OCI-M1 (cell line): ENCODE data around the gene GATA5.

Experiments used
- DNase-seq: peaks from one replicate; lab custom pipeline; 2025; lab: John Stamatoyannopoulos, UW

The GATA5 gene

DNA sequence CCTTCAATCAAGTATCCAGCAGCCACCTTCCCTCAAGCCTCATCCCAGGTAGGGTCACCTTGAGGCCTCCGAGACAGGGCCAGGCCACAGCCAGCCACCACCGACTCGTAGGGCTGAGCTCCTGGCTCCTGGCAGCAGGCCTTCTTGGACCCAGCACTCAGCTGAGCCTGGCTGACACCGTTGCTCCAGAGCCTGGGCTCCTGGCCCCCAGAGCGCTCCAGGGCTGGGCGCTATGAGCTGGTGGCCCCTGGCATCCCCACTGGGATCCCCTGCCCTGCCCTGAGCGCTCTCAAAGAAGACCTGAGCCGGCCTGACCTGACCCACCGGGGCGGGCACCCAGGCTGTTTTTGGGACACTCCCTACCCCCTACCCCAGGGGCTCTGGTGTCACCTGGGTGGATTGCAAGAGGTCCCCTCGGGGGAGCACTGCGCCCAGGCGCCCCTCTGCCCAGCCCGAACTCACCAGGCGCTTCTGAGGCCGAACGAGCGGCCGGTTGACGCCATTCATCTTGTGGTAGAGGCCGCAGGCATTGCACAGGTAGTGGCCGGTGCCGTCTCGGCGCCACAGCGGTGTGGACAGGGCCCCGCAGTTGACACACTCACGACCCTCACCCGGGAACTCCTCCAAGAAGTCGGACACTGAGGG is 2.7 kb downstream of the GATA5 start:
- DNase-seq, result no peak

DNA sequence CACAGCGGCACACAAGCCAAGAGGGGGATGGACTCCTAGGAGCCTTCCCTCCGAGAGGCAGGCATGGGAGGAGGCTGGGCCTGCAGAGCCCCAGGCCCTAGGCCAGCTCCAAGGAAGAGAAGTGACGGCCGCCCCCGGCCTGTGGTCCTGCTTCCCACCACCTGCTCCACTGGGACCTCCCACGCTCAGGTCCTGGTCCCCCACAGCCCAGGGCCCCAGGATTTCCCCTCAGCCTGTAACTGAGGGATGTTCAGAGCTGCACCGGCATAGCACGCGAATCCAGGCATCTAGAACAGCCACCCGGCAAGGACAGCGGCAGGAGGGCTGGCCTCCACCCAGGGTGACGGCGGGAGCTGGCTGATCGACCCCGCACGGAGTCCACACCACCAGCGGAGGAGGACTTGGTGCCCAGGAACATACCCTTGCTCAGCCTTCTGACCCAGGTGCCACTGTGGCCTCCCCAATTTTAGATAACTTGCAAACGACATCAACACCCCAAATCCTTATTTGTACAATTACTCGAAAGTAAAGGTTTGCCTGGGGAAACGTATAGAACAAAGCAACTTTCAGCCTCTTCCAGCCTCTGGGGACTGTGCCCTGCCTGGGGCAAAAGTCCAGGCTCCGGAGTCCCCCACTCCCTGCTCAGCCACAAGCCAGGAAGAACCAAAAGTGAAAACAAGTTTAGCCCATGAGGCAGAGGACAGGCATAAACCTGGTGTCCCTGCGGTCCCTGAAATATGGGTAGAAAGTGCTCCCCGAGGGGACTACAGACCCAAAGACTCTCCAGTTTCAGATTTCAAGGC is 3.5 kb downstream of the GATA5 start:
- no peak for DNase-seq

DNA sequence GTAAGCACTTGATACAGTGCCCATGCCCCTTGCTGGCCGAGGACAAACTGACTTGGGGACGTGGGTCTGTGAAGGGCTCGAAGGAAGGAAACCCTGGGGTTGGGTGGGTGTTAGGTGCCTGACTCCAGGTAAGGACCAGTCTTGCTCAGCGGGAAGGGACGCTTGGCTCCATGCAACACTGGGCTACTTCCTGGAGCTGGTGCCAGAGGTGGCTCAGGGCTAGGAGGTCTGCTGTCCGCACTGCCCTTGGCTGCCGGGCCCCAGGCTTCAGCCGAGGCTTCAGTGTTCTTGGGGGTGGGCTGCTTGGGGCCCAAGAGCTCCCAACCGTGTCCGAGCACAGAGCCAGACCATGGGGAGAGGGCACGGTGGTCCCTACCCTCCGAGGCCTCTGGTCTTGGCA is 5.3 kb downstream of the GATA5 start:
- no peak for DNase-seq

DNA sequence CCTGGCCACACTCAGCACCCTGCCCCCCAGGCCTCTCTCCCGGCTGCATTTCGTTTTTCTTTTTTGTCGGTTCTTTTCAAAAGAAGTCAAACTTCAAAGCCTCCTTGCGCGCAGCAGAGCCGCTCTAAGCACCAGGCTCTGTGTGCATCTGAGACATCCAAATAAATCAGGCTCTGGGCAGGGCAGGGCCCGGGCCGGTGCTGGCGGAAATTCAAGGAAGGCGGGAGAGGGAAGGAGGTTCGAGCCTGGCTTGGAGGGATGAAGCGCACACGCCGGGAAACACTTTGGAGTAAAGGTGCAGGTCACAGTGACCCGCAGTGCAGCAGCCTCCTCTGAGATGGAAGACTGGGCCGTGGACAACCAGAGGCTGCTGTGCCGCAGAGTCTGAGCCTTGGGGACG is 5.8 kb downstream of the GATA5 start:
- no peak for DNase-seq

DNA sequence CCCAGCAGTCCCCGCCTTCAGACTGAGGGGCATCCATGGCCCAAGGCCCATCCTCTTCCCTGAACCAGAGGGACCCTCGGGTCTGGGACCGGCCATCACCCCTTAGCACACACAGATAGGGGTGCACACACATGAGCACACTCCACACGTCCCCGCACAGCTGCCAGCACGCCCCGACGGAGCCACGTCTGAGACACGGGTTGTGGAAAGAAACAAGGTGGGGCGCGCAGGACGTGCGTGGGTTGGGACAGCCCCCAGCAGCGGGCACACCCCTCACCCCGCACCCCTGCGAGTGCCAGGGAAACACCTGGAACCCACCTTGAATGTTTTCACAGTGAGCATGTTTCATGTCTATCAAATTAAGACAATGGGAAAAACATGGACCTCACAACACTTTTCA is 6.4 kb downstream of the GATA5 start:
- DNase-seq, result no peak

DNA sequence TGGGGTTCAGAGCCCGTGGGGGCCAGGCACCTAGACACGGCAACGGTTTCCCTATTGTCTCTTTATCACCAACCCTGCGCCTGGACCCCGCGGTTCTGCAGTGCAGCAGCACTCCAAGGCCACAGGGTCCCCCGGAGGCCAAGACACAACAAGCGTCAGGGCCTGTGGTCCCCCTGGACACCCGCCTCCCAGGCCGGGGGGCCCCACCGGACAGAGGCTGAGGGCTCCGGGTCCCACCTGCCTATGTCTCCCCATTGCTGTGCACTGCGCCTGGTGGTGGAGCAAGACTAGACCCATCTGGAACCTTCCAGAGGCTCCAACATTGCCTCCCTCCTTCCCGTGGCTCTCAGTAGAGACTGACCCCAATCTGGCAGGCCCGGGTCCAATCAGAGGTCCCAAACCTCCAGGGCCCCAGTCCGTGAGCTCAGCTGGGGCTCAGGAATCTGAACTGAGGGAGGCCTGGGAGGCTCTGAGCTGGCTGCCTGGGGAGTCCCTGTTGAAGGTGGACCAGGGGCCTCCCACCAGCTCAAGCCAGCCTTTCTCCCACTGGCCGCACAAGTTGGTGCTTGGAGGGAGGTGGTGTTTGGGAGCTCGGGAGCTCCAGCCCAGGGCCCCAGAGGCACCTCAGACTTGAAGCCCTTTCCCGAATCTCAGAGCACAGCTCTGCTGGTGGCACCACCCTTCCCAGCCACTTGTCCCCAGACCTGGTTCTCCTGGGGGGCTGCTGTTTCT is 8.8 kb downstream of the GATA5 start:
- no peak for DNase-seq

DNA sequence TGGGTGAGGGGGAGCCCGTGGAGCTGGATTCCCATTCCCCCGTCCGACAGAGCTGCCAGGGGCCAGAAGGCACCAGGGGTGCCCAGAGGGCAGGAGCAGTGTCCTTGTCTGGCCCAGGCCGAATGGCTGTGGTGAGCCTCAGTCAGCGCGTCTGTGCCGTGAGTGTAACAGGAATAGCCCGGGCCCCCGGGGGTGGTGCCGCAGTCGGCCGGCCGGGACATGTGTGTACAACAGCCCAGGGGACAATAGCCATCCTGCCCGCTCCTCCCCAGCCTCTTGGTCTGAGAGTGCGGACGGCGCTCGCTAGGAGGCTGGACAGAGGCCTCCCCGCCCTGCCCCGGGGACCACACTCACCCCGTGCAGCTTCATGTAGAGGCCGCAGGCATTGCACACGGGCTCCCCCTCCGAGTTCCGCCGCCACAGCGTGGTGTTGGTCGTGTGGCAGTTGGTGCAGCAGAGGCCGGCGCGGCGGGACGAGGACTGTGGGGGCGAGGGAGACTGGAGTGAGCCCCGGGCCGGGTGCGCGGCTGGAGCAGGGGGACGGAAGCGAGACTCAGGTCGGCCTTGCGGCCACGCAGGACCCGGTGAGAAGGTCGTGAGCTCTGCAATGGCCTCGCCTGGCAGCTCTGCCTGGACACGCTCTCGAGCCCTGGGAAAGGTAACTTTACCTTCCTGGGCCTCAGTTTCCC is 9.6 kb downstream of the GATA5 start:
- DNase-seq, result no peak

DNA sequence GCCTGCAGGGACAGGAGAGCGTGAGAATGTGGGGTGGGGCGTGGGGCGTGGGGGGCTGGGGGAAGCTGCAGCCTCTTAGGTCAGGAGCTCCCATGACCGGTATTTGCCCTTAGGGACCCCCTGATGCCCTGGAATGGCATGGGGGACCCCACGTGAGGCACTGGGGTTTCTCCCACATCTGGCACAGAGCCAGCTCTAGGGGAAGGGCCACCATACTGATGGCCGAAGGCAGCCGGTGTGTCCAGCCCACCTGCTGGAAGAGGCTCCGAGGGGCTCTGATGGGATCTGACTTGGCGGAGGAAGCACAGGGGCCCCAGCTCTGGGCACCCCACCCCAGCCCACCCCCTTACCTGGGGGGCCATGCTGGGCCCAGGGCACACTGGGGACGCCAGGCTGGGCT is 10.8 kb downstream of the GATA5 start:
- DNase-seq, result no peak

DNA sequence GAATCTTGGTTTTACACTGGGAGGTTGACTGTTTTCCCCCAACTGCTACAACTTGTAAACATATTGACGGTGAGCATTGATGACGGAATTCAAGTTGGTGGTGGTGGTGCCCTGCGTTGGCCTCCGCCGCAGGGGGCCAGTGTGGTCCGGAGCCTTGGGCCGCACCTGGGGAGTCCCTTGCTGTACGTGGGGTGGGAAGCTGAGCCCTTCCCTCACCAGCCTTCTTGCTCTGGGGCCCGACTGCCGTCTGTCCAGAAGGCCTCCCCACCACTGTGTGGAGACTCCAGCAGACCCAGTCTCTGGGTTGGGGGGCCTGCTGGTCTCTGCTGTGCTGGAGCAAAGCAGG is 11.4 kb downstream of the GATA5 start:
- DNase-seq, result no peak

DNA sequence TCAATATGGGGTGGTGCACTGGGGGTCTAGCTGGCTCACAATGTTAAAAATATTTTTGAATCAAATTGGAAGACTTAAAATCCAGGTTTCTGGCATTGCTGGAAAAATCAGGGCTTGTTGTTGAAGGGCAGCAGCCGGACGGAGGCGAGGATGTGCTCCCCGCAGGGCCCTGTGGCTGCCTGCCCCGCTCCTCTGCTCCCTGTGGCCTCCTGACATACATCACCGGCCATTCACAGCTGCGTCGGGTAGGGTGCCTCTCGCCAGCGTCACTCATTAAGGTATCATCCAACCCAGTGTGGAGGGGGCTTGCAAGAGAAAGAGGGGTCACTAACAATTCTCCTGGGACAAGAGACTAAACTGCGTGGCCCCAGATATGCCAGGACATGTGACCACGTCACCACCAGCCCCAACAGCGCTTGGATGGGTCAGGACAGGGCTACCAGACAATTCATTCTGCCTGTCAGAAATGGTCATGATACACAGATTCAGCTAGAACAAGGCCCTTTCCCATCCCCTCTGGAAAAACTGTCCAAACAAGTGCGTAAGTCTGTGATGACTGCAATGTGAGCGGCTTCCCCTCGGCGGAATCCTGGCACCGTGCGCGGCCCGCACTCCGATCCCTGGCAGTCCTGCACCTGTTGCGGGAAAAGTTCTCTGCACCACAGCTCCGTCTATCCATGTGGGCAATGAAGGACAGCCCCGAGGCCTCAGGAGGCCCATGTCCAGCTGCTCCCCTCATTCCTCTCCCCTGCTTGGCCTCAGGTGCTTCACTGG is 12.0 kb downstream of the GATA5 start:
- no peak for DNase-seq

DNA sequence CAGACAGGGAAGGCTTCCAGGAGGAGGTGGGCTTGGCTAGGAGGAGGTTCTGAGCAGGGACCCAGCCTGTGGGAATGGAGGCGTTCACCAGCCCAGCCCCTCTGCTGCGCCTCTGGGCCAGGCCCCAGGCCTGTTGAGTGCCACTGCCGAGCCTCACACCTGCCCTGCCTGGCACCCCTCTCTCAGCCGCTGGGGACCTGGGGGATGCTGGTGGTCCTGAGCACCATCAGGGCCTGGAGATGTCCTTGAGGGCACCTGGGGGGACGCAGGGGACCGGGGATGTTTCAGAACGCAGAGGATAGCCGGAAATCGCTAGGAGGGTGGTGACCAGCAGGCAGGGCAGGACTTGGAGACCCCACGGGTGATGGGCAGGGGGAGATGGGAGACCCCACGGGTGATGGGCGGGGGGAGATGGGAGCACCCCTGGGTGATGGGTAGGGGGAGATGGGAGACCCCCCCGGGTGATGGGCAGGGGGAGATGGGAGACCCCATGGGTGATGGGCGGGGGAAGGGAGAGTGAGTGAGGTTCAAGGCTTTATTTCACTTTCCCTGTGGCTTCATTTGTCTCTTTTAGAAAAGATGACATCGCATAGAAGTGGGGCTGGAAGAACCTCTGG is 12.7 kb downstream of the GATA5 start:
- no peak for DNase-seq

DNA sequence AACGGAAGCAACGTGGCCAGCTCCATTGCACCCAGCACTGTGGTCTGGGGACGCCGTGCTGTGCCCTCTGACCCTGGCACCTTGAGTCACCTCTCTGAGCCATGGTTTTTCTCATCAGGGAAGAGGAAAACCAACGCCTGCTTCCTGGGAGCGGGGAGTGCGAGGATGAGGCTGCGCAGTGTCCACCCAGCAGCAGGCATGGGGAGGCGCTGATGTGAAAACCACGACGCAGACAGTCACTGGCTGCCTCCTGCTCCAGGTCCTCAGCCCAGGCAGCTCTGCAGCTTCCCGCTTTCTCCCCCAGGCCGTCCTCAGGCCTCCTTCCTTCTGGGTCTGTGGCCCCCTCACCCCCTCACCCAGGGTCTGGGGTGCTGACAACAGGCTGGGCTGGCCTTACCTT is 14.0 kb downstream of the GATA5 start:
- DNase-seq, result no peak

DNA sequence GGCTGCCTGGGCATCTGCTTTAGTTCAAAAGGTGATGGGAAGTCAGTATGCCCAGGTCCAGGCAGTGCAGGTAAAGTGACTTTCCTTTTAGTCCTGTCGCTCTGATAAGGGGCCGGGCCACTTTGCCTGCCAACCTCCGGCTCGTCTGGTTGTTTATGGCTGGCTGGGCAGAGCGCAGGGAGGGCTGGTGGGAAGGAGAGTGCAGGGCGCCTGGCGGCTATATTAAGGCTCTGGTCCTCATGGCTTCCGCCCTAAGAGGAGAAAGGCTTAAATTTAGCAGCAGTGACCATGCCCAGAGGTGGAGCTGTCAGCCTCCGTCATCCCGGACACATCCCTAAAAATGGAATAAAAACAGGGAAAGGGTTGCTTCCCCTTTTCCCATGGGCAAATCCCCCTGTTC is 14.6 kb downstream of the GATA5 start:
- DNase-seq, result no peak

DNA sequence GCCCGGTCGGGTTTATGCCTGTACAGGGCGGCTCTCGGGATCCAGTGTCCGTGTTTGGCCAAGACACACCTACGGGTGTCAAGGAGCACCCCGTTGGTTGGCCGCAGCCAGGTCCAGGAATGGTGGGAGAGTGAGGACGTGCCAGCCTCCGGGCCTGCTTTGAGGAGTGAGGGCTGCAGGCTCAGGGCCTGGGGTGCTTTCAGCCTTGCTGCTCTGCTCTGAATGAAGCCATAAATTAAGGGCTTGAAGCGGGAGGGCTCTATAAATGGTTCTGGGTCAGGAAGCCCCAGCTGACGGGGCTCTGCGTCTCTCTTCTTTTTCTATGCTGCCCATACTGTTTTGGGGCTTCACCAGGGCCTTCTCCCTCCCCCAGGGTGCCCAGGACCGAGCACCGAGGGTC is 15.1 kb downstream of the GATA5 start:
- DNase-seq, result no peak

DNA sequence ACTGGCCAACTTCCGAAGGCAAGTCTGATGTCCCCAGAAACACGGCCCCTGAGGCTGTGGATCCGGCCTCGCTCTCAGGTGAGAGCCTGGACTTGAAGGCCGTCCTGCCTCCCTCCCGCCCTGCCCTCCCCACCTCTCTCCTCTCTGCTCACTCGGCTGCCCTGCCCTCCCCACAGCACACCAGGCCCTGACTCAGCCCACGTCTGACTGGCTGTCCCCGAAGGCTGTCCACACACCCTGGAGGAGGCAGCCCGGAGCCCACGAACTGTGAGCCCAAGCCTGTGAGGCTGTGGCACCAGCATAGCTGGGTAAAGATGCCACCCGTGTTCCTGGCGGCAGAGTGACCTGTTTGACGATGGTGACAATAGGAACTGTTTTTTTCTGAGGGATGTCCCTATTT is 16.3 kb downstream of the GATA5 start:
- no peak for DNase-seq

DNA sequence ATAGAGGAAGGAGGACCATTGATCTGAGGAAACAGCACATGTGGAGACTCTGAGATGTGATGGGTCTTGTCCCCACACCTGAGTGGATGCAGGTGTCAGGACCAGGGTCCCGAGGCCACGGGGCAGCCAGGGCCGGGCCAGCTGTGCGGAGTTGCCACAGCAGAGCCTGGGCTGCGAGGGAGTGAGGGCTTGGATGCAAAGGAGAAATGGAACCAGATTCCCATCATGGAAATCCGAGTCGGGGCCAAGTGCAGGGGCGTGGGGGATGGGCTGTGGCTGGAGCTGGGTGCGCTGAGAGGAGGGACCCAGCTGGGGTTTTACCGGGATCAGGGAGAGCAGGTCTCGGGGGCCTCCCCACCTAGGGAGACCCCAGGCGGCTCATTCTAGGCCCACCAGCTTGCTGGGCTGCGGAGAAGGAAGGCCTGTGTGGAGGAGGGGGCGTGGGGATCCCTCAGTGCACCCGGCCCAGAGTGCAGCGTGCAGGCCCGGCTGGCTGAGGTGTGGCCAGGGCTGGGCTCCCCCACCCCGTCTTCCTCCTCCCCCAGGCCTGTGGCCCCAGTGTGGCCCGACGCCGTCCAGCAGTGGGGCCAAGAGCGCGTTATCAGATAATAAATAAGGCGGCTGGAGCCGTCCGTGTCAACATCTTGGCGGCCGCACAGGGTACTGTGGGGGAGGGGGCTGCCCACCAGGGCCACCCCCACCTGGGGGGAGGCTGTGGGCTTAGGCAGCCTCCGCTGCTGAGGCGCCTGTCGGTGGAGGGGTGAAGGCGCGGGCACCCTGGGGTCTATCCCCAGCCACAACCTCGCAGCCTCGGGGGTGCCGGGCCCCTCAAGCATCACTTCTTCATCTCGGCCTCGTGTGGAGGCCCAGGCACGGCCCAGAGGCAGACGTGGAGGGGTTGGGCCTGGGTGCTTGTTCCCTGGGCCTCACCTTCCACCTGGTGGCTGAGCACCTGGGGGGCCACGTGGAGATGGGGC is 17.2 kb downstream of the GATA5 start:
- peak; percentile 32 for DNase-seq

DNA sequence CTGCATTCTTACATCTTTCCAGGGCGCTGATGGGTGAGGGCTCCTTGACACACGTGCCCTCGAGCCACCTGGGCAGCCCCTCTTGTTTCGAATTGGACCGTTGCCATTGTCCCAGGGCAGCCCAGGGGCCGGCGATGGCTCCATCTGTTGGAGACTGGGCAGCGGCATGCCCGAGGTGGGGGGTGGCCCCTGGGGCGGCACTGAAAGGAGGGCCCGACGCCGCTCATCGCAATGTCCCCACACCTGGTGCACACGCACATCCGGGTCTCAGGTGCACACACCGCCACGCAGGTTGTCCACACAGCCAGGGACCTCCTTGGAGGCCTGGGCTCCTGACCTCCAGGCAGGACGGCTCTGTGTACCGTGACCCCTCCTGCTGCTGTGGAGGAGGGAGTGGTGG is 18.0 kb downstream of the GATA5 start:
- DNase-seq, result no peak

DNA sequence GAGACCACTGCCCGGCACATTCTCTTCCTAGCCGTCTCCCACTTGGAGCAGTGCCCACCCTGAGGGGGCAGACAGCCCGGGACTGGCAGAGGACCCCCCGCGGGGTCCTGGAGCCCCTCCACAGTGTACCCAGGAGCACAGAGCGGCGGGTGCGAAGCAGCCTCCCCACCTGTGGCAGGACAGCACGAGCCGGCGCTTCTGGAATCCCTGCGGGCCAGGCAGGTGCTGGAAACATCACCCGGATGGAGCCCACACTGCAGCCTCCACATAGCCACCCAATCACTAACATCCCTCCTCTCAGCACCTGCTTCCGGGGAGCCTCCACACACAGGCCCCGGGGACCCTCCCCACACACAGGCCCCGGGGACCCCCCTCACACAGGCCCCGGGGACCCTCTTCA is 18.7 kb downstream of the GATA5 start:
- DNase-seq, result no peak

DNA sequence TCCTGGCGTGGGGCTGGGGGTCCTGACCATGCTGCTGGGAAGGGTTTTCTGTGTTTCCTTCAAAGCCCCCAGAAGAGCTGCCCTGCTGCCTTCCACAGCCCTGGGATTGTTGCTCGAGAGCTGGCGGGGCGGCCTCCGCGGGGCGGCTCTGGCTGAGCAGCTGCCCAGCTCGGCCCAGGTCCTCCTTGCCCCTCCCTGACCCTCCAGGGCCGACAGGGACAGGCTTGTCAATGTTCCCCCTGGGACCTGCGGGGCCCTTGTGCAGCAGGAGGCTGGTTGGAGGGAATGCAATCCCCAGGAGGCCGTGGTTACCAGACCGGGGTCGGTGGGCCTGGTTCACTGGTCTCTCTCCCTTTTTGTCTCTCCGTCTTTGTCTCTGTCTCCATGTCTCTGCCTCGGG is 19.9 kb downstream of the GATA5 start:
- DNase-seq, result no peak

DNA sequence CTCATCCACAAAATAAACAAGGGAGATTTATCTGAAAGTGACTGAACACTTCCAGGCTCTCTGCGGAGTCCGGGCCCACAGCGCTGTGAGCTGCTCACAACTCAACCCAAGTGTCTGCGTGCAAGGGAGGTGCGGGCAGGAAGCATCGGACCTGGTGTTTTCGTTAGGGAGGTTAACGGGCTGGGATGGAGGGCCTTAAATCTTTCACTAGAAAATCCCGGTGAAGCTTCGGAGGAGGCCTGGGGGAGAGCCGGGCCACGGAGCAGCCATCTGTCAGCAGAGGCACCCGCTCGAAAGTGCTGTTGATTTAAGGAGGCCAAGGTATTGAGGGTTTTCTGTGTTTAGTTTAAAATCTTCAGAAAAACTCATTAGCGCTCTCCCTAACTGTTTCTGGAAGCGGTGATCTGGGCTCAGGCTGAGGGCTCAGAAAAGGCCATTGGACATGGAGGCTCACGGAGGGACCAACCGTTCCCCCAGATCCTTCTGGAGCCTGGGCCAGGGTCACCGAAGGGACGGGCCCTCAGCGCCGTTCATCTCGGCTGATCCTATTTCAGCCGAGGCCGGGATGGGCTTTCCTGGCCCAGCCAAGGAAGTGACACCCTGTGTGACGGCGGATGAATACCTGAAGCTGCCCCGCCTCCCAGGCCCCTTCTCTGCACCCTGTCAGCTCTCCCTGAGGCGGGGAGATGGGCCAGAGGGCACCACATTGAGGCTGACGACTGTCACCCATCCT is 20.7 kb downstream of the GATA5 start:
- no peak for DNase-seq
